ENCODE measurements around the gene BLM.

DNA sequence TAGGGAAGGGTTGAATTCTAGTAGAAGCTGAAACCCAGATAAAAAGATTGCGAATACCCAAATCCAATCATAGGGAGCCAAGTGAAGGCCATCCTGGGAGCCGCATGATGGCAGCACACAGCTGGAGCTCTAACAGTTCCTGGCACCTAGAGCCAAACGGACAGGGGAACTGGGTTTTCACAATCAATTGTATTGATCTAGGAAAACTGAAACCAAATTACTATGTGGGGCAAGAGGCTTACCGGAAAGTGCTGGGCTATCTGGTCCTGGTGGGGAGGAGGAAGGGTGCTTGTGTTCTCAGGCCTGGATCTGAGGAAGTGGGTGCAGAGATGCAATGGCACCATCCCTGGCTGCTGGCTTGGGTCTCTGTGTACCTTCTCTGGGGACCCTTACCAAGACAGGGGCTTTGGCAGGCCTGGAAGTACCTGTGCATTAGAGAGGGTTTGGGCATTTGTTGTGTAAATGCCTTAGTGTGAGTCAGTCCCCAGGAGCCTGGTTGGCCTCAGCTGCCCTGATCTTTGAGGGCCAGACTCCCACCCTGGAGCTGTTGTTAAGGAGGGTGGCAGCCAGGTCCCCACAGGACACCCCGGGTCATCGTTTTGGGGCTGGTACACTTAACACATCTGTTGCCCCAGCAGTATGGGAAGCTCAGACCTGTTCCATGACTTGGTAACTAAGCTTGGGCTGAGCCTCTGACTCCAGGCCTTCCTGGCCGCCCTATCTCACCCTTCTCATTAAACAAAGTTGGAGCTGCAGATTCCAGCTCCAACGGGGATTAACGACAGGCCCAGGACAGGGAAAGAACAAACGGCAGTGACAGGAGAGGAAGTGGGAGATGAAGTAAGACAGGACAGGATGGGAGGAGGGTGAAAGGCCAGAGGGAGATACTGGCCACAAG is 142.3 kb downstream of the BLM start:
- TF ChIP-seq POLR2A (IDR thresholded peaks at IDR 0.05) = no peak
- TF ChIP-seq, protein P1, sequence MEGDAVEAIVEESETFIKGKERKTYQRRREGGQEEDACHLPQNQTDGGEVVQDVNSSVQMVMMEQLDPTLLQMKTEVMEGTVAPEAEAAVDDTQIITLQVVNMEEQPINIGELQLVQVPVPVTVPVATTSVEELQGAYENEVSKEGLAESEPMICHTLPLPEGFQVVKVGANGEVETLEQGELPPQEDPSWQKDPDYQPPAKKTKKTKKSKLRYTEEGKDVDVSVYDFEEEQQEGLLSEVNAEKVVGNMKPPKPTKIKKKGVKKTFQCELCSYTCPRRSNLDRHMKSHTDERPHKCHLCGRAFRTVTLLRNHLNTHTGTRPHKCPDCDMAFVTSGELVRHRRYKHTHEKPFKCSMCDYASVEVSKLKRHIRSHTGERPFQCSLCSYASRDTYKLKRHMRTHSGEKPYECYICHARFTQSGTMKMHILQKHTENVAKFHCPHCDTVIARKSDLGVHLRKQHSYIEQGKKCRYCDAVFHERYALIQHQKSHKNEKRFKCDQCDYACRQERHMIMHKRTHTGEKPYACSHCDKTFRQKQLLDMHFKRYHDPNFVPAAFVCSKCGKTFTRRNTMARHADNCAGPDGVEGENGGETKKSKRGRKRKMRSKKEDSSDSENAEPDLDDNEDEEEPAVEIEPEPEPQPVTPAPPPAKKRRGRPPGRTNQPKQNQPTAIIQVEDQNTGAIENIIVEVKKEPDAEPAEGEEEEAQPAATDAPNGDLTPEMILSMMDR (IDR thresholded peaks at IDR 0.05) = no peak

All from ovary (tissue), 3 donors.